Sciatic nerve (tissue), 2 donors: Measurements from ENCODE around the gene KCNMB3. TPM values are rescaled to one million over a fixed set of nuclear protein-coding genes. Genes with fewer than 3 reads are reported as not detected.
"Not testable (repeated sequence)": the region's sequence is repeated elsewhere in the genome, so short reads cannot be mapped to it uniquely, and the experiment has no call there.

Experiments
- ATAC-seq: fragments of 200-7000 bp; cut with Tn5 transposase; one replicate; pipeline ENCODE4 v1.9.1; 2020; ENCODE audit warnings: mild to moderate bottlenecking, moderate library complexity
- DNase-seq: peaks from one replicate; pipeline ENCODE4 v3.0.0-alpha.2; 2020; ENCODE audit warnings: low spot score
- intact Hi-C: fragments of 100-400 bp; cut with DNase I; formaldehyde crosslinking; loops from one replicate; pipeline ENCODE4 v1.14.2; 2022
- total RNA-seq: library from RNA; stranded (reverse); fragmentation: NEBNext Ultra II Directional; extraction: Animal tissue kit (Norgen Biotek cat#: 25700); gene quantifications from one replicate; pipeline ENCODE4 v1.2.1, GENCODE V29; 2021
- donor health status: DM: no; HTN: no; CAD: no.
- donor health status: DM: no; HTN: no; CAD: no.

The KCNMB3 gene
- total RNA-seq = 3.8 TPM

GRCh38 chr3:179250803-179251476 lies at the start of gene KCNMB3:
KCNMB3 (minus strand) TSS chr3:179251114; CDS start chr3:179250990, 124 bp downstream.
- no peak for ATAC-seq
- DNase-seq = no peak
- intact Hi-C loops = no loop called here

DNA sequence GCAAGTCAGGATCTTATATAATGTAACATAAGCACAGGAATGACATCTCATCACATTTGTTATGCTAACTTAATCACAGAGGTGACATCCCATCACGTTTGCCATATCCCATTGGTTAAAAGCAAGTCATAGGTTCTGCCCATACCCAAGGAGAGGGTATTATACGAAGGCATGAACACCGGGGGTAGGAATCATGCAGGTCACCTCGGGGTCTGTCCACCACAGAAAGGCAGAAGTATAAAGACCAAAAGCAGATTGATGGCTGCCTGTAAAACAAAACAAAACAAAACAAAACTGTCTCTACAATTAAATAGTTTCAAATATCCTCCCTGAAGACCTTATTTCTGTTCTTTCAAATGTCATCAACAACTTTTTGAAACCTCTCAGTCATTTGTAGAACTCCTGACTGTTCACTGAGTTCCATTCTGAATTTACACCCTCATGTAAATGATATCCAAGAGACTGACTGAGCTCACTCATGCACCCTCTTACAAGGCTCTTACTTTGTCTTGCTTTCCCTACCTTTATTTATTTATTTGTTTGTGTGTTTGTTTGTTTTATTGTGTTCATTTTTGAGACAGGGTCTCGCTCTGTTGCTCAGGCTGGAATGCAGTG lies 49.2 kb upstream of the KCNMB3 start:
- intact Hi-C loops = loop anchor here (10.0 kb wide), 1 partner anchor 205 kb away; no protein-coding TSS in a partner anchor
- no peak for DNase-seq
- no peak for ATAC-seq

- intact Hi-C loops = loop anchor here (10.0 kb wide), 1 partner anchor 205 kb away; no protein-coding TSS in a partner anchor
- ATAC-seq = no peak
- DNase-seq = no peak
Observed at GRCh38 chr3:179299316-179299715, 48.4 kb upstream of the KCNMB3 start.

DNA sequence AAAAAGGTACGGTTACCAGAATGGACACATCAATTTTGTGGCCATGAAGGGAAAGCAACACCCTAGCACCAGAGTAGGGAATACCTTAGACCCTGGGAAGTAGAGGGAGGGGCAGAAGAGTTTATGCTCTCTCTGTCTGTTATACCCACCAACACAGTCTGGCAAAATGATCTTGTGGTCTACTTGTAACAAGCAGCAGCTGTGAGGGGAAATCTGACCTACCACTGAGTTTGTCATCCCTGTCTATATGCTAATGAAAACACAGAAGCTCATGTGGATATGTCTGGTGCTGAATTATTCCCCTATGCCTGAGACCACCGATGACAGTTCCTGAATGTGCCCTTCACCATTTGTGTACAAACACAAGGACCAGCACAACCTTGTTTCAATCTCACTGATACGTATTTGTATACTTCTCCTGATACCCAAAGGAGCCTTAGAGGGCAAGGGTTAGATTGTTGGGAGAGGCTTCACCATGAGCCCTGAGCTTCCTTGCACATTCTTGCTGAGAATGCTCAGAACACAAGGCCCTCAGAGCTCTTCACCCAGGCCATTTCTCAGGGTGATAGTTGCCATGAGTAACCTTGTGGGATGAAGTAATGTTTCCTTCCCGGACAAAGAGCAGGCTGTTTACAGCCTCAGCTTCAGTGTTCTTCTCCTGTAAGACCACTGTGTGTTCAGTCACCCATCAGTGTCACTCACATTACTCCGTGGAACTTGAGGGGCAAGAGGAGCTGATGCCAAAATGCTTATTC lies 47.2 kb upstream of the KCNMB3 start:
- DNase-seq (no peak), ATAC-seq (no peak)
- intact Hi-C loops = loop anchor here (10.0 kb wide), 1 partner anchor 203 kb away; no protein-coding TSS in a partner anchor

DNA sequence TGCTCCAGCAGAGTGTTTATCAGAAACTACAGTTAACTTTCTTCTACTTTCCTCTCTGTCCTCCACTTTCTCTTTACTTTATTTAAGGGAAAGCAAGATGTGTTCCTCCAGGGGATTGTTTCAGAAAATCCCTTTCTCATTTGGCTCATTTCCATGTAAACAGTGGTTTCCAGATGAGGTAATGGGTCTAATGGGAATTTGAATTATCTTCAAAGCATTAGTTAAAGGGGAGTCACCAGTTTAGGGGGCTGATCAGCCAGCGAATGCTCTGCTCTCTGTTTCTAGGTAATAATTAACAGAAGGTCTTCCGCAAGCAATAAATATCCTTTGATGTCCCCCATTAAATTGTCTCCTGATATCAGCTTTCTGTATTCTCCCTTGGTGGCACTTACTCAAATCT lies 41.5 kb upstream of the KCNMB3 start:
- intact Hi-C loops = loop anchor here (10.0 kb wide), 1 partner anchor 198 kb away; no protein-coding TSS in a partner anchor
- DNase-seq = no peak
- no peak for ATAC-seq

- ATAC-seq = no peak
- intact Hi-C loops = no loop called here
- DNase-seq = no peak
Observed at GRCh38 chr3:179289295-179289694, 38.4 kb upstream of the KCNMB3 start.

GRCh38 chr3:179288845-179289244 lies 37.9 kb upstream of the KCNMB3 start:
- ATAC-seq (no peak), DNase-seq (no peak)
- intact Hi-C loops = no loop called here

DNA sequence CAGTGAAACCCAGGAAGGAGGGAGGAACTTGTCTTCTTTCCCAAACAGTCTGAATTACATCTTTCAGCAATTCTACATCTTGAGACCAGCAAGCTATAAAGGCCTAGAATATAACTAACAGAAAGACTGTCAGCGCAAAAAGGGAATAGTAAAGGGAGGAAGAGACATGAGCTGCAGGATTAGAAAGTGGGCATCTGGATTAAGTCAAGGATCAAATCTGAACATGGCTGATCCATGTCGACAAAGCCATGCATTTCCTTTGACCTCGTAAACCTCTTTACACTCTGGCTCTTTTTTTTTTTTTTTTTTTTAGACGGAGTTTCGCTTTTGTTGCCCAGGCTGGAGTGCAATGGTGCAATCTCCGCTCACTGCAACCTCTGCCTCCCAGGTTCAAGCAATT lies 35.4 kb upstream of the KCNMB3 start:
- DNase-seq = no peak
- intact Hi-C loops = no loop called here
- ATAC-seq = no peak

DNA sequence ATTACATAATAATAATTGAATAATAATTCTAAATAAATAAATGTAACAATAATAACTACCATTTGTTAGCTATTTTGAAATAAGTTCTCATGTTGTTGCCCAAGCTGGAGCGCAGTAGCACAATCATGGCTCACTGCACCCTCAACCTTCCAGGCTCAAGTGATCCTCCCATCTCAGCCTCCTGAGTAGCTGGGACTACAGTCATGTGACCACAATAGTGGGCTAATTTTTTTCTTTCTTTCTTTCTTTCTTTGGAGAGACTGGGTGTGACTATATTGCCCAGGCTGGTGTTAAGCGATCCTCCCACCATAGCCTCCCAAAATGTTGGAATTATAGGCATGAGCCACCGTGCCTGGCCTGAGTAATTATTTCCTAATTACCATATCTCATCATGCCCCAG lies 30.9 kb upstream of the KCNMB3 start:
- DNase-seq (no peak), ATAC-seq (no peak)
- intact Hi-C loops = no loop called here

GRCh38 chr3:179279837-179280236 lies 28.9 kb upstream of the KCNMB3 start:
- intact Hi-C loops = no loop called here
- ATAC-seq (no peak), DNase-seq (no peak)

- DNase-seq (no peak), ATAC-seq (no peak)
- intact Hi-C loops = no loop called here
Observed at GRCh38 chr3:179278932-179279693, 28.2 kb upstream of the KCNMB3 start.

DNA sequence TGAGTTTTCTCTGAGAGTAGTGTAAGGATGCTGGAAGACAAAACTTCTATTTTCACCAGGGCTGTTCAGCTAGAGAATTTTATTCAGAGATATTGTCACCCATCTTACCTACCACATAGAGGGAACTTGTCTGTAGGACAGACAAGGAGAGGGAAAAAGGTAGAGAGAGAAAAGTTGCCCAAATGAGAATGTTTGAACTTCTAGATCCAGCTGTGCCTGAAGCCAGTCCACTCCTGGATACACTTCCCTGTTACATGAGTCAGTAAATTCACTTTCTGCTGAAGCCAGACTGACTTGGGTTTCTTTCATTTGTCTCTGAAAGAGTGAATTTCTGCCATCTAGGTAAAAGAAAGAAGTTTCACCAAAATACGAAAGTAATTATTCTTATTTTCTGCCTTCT lies 27.2 kb upstream of the KCNMB3 start:
- DNase-seq (no peak), ATAC-seq (no peak)
- intact Hi-C loops = no loop called here

- intact Hi-C loops = no loop called here
- DNase-seq = no peak
- ATAC-seq = no peak
Observed at GRCh38 chr3:179276743-179277142, 25.8 kb upstream of the KCNMB3 start.

GRCh38 chr3:179276001-179276400 lies 25.1 kb upstream of the KCNMB3 start:
- intact Hi-C loops = no loop called here
- DNase-seq = no peak
- no peak for ATAC-seq

DNA sequence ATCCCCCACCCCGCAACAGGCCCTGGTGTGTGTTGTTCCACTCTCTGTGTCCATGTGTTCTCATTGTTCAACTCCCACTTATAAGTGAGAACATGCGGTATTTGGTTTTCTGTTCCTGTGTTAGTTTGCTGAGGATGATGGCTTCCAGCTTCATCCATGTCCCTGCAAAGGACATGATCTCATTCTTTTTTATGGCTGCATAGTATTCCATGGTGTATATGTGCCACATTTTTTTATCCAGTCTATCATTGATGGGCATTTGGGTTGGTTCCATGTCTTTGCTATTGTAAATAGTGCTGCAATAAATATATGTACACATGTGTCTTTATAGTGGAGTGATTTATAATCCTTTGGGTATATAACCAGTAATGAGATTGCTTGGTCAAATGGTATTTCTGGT lies 23.5 kb upstream of the KCNMB3 start:
- DNase-seq, intact Hi-C loops, ATAC-seq: not testable (repeated sequence)

DNA sequence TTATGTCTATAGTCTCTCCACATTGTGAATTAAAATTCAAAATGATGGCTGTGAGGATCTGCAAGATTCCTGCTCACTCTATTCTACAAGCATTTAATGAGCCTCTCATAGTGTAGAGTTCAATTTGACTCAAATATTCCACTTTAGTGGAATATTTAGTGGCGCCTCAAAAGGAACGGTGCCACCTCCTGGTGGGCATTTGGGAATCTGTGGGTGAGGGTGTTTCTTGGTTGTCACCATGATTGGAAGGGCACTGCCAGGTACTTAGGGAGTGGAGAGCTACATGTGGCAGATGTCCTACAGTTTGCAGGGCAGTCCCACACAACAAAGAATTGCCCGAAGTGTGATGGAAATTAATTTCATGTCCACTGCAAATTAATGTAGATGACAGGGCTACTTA lies 21.5 kb upstream of the KCNMB3 start:
- no peak for DNase-seq
- intact Hi-C loops = no loop called here
- ATAC-seq = no peak

GRCh38 chr3:179269152-179269707 lies 18.3 kb upstream of the KCNMB3 start:
- intact Hi-C loops = no loop called here
- ATAC-seq = no peak
- DNase-seq = no peak

DNA sequence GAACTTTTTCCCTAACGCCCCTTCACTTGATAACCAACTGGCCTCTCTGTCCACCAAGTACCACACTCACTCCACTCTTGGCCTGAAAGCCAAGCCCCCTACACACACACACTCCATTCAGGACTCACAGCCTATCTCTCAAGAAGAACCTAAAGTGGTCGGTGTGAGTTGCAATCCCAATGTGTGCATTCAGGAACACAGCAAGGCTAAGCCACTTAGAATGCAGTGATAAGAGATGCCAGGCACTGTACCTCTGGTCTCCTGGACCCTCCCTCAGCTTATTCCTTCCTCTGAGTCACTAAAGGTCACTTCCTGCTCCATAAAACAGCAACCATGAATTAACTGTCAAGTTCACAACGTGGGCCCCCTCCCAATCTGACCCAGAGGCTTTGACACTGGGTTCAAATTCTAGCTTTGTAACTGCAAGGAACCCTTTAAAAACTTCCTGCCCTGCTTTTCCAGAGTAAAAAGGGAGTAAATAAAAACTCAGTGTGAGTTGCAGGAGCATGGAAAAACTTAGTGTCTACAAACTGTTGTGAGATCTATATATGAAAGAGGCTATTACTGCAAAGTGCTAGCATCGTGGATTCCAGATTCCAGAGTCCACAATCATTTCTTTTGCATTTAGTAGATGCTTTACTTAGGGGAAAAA lies 17.6 kb upstream of the KCNMB3 start:
- no peak for ATAC-seq

More for the DNA sequence above, 17.6 kb upstream of the KCNMB3 start:
- DNase-seq = no peak
- intact Hi-C loops = no loop called here
